Femur (tissue), 1 donor: ENCODE results near the gene CHSY3.
"Not testable (repeated sequence)": the region's sequence is repeated elsewhere in the genome, so short reads cannot be mapped to it uniquely, and the experiment has no call there.

Experiments used
- DNase-seq: peaks from one replicate; pipeline ENCODE4 v3.0.0-alpha.2; 2017

CHSY3 gene

DNA sequence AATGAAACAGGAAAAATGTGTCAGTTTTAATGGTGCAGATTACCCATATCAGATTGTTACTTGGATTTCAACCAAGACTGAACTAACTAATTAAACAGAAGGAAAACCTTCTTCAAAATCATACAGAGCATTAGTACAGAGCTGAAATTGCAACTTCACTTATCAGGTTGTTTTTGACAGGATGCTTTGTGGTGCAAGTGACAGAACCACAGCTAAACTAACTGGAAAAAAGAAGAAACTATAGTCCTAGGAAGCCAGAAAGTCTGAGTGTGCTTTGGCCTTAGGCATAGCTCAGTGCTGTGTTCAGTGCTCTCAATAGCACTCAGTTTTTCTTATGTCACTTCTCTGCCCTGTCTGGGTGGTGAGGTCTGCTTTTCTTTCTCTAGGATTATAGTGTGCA, 267.4 kb downstream of the CHSY3 start:
- DNase-seq = no peak

DNA sequence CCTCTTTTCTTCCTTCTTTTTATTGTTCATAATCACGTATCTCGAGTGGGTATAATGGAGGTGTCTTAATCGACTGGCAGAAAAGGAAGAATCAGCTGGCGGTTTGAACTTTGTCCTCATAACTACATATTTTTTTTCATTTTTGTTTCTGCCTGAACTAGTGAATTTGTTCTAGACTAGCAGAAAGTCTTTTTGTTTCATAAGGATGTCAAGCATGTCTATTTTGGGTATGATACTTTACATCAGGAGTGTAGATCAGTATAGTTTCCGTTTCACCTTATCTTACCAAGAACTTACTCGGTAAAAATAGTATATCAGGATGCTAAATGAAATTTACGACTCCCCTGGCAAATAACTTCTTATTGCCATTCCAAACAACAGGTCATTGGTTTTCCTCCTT, 278.9 kb downstream of the CHSY3 start:
- DNase-seq = no peak

DNA sequence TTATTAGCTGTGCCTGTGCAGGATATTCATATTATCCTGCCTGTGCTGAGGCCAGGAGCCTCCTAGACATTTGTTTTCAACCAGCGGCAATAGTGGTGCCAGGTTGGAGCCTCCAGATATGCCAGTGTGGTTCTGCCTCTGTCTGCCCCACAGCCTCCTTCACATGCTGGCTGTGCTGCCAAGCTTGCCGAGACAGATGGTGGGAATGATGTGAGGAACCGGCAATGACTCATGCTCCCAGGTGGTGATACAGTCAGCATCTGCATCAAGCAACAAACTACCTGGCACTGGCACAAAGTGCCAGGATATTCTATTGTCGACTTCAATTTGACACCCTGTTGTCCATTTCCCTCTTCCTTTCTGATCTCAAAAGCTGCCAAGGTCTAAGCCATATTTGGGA, 285.7 kb downstream of the CHSY3 start:
- DNase-seq = no peak

DNA sequence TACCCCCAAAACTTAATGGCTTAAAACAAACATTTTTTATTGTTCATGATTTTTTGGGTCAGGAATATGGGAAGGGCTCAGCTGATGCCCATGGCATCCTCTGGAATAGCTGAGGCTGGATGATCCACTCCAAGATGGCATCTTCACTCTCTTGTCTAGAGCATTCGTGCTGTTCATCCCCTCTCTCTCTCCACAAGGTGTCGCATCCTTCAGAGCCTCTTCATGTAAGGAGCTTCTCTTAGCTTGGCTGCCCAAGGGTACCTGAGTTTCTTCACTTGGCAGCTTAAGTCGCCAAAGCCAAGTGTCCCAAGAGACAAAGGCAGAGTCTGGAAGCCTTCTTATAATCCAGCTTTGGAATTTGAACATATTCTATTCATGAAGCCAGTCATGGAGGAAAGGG, 294.7 kb downstream of the CHSY3 start:
- no peak for DNase-seq

DNA sequence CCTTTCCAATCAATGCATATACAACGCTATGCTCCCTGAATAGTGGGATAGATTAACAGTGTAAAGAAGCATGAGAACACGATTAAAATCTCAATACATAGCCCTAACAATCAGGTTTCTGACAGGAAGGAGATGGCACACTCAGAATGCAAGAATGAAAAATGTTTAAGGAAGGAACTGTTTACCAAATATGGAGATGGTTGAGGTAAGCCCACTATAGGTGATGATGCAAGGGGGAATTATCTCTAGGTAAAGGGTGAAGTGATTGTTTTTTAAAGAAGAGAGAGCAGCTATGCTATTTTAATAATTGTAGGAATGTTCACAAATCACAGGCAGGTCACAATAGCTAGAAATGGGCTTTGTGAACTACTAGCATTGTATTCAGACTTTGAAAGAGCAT, 302.4 kb downstream of the CHSY3 start:
- DNase-seq = no peak

DNA sequence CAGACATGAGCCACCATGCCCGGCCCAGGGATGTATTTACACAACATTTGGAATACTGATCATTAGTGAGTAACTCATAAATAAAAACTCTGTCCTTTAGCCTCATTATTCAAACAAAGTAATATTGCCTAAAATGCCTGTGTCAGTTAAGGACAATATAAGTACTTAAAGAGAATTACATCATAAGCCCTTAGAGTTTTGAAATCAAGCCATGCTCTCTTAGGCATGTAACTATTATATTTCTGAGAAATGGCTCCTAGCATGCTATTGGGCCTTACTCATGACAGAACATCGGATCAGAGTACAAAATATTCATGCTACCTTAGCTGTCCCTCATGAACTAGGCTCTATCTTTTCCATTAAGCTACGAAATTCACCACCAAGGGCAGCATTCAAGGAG, 309.3 kb downstream of the CHSY3 start:
- no peak for DNase-seq

DNA sequence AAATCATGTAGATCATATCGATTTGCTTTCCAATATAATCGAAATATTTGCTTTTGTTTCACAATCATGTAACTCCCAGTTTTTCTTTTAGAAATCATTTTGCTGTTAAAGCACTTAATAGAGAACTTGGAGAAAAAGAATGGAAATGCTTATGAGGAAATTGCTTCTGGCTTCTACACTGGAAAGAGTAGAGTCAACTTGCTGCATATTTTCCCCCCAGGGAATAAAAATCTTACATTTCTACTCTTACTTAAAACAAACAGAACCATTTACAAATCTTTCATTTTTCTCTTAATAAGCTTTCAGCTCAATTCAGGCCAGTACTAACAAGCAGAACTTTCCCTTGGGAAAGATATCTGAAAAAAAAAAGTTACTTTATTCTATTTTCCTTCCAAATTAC, 312.0 kb downstream of the CHSY3 start:
- no peak for DNase-seq

DNA sequence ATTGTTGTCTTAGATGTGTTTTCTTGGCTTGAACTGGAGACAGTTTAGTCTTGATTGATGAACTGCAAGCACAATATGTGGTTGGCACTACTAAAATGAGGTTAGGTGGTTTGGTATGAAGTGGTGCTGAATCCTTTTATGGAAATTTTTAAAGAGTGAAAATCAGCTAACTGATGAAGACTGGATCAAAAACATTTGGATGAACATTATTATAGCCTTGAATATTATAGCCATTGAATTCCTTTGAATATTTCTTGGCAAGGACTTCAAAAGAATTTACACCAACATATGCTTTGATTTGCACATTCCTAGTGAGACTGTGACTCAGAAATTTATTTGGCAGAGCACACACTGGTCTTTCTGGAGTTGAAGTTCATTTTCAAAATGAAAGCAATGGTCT, 318.3 kb downstream of the CHSY3 start:
- DNase-seq = no peak

DNA sequence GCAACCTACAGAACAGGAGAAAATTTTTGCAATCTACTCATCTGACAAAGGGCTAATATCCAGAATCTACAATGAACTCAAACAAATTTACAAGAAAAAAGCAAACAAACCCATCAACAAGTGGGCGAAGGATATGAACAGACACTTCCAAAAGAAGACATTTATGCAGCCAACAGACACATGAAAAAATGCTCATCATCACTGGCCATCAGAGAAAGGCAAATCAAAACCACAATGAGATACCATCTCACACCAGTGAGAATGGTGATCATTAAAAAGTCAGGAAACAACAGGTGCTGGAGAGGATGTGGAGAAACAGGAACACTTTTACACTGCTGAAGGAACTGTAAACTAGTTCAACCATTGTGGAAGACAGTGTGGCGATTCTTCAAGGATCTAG, 322.3 kb downstream of the CHSY3 start:
- DNase-seq = not testable (repeated sequence)

DNA sequence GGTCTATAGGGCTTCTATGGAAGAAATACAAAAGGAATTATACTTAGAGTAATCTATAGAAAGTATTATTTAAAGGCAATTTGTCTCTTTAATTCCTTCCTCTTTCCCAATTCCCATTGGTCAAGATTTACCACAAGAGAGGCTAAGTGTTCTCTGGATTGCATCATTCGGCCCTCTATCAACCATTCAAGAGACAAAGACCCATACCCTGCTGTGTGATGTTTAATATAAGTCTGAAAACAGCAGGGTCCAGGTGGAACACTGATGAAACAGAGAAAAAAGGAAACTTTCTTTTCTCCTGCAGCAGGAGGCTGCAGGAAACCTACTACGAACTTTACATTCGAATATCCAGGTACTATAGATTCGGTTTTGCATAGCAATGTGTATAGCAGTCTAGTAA, 323.4 kb downstream of the CHSY3 start:
- DNase-seq = no peak

DNA sequence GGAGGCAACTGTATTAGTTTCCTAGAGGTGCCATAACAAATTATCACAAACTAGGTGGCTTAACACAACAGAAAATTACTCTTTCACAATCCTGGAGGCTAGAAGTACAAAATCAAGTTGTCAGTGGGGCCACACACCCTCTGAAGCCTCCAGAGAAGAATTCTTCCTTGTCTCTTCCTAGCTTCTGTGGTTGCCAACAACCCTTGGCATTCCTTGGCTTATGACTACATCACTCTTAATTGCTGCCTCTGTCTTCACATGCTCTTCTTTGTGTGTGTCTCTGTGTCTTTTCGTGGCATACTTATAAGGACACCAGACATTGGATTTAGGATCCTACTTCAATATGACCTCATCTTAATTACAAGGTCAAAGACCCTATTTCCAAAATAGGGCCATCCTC, 327.5 kb downstream of the CHSY3 start:
- no peak for DNase-seq

DNA sequence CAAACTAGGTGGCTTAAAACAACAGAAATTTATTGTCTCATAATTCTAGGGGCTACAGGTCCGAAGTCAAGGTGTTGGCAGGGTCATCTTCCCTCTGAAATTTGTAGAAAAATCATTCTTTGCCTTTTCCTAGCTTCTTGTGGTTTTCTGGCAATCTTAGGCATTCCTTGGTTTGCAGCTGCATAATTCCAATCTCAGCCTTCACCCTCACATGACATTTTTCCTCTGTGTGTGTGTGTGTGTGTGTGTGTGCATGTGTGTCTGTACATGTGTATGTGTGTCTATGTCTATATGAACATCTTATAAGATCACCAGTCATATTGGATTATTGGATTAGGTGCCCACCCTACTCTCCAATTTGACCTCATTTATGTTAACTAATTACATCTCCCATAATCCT, 330.6 kb downstream of the CHSY3 start:
- no peak for DNase-seq
